Posterior vena cava (tissue), 2 donors: Measurements from ENCODE around the gene ATP13A3. TPM values are rescaled to one million over a fixed set of nuclear protein-coding genes. Genes with fewer than 3 reads are reported as not detected.

Experiments
- DNase-seq: peaks from one replicate; pipeline ENCODE4 v3.0.0-alpha.2; 2020; ENCODE audit warnings: low spot score
- intact Hi-C, 2 donors: fragments of 100-400 bp; cut with DNase I; formaldehyde crosslinking; loops; one replicate each; pipeline versions ENCODE4 v1.14.1 to v1.14.2; 2022 to 2023
- total RNA-seq, 2 donors: library from RNA; stranded (reverse); fragmentation: NEBNext Ultra II Directional; extraction: Animal tissue kit (Norgen Biotek cat#: 25700); gene quantifications; one replicate each; pipeline ENCODE4 v1.2.1, GENCODE V29; 2021
- donor health status: DM: yes; HTN: yes; CAD: no.
- donor health status: DM: yes; HTN: yes; CAD: no.

ATP13A3 gene
- total RNA-seq, 2 donors from 2014 or later = 86.3 to 152 TPM

- DNase-seq = no peak
- intact Hi-C loops = no loop called here
Observed at GRCh38 chr3:194365526-194365925, 121.3 kb downstream of the ATP13A3 start.

- intact Hi-C loops = no loop called here
- DNase-seq = no peak
Observed at GRCh38 chr3:194364652-194365434, 122.0 kb downstream of the ATP13A3 start.

GRCh38 chr3:194364314-194364651 lies 122.5 kb downstream of the ATP13A3 start:
- intact Hi-C loops = no loop called here
- no peak for DNase-seq

- intact Hi-C loops = no loop called here
- DNase-seq = no peak
Observed at GRCh38 chr3:194360568-194360967, 126.2 kb downstream of the ATP13A3 start.

GRCh38 chr3:194357681-194358080 lies 129.1 kb downstream of the ATP13A3 start:
- no peak for DNase-seq
- intact Hi-C loops = no loop called here

- intact Hi-C loops = no loop called here
- no peak for DNase-seq
Observed at GRCh38 chr3:194355379-194355778, 131.4 kb downstream of the ATP13A3 start.

GRCh38 chr3:194354315-194354714 lies 132.5 kb downstream of the ATP13A3 start:
- no peak for DNase-seq
- intact Hi-C loops = no loop called here

Other genes with a start within 250 kb of the ATP13A3 start
- under 1 TPM in 1 of 2 donors, not detected in 1; 0.14 TPM for gene CPN2, start 135.7 kb downstream of the ATP13A3 start, total RNA-seq
- 1 to 10 TPM; 2.3 to 3.0 TPM for gene LRRC15, start 117.3 kb downstream of the ATP13A3 start, total RNA-seq
- under 1 TPM; 0.05 to 0.09 TPM for gene GP5, start 87.7 kb downstream of the ATP13A3 start, total RNA-seq
- gene TMEM44, start 146.4 kb upstream of the ATP13A3 start, total RNA-seq = 1 to 10 TPM; 9.2 to 9.4 TPM
- gene LSG1, start 185.2 kb upstream of the ATP13A3 start, total RNA-seq = 10 to 100 TPM; 20.7 to 28.5 TPM
- 10 to 100 TPM; 11.4 to 12.4 TPM for gene FAM43A, start 198.9 kb upstream of the ATP13A3 start, total RNA-seq